ENCODE measurements around the gene ZNF618. TPM values are rescaled to one million over a fixed set of nuclear protein-coding genes. Genes with fewer than 3 reads are reported as not detected.

ZNF618 gene
- total RNA-seq, 2 experiments from 2014 or later, result not detected

- POLR2A ChIA-PET, result interaction anchor here (1.0 kb wide), 1 partner anchor 19 kb away, joined by 3 read pairs; no protein-coding TSS in a partner anchor
- H3K27ac ChIP-seq (ENCODE audit: low read depth, low read length, poor library complexity, severe bottlenecking), result no peak overlapping the region
Observed at GRCh38 chr9:114027159-114027862, 151.2 kb downstream of the ZNF618 start.

GRCh38 chr9:114027863-114028465 is 151.9 kb downstream of the ZNF618 start:
- ChIA-PET POLR2A (interaction anchor here (1.0 kb wide), 1 partner anchor 18 kb away, joined by 3 read pairs; no protein-coding TSS in a partner anchor), CTCF (ENCODE audit: unreplicated experiment) (interaction anchor here (0.6 kb wide), 1 partner anchor 74 kb away, joined by 10 read pairs; no protein-coding TSS in a partner anchor)
- intact Hi-C loops (cut with micrococcal nuclease; ENCODE audit: unreplicated experiment), result no loop called here
- no peaks in the 10 kb centered on the region for H3K79me2 ChIP-seq (ENCODE audit: insufficient read depth, low read depth, low read length)
- no peak overlapping the region for H3K27ac ChIP-seq (ENCODE audit: low read depth, low read length, poor library complexity, severe bottlenecking)
- H3K4me3 ChIP-seq (ENCODE audit: low read depth, low read length, poor library complexity, severe bottlenecking), result no peak overlapping the region
- no peak for DNase-seq (ENCODE audit: low spot score)
- BruUV-seq (replicated peaks), result no TSS peak
- TF ChIP-seq CTCF (conservative IDR thresholded peaks at IDR 0.05; ENCODE audit: low read length), result no peak
- no peaks in the 10 kb centered on the region for H3K4me1 ChIP-seq (ENCODE audit: insufficient read depth, low read length, poor library complexity, severe bottlenecking)
- H3K9me3 ChIP-seq (ENCODE audit: low read length), result peaks cover 6% of the 10 kb centered on the region; the same call in 1 of the 2 replicates
- H4K20me1 ChIP-seq (ENCODE audit: insufficient read depth, low read length), result no peaks in the 10 kb centered on the region
- no peaks in the 10 kb centered on the region for H3K9me2 ChIP-seq (ENCODE audit: insufficient read depth, low read length)
- no peak overlapping the region for H3K4me2 ChIP-seq (ENCODE audit: low read length)
- H3K36me3 ChIP-seq (ENCODE audit: insufficient read depth, low read length), result no peaks in the 10 kb centered on the region
- no peak overlapping the region for H2AFZ ChIP-seq (ENCODE audit: low read length)

More at GRCh38 chr9:114027159-114027862, 151.2 kb downstream of the ZNF618 start:
- no TSS peak for BruUV-seq (replicated peaks)
- no peaks in the 10 kb centered on the region for H3K9me2 ChIP-seq (ENCODE audit: insufficient read depth, low read length)
- no peak for TF ChIP-seq CTCF (conservative IDR thresholded peaks at IDR 0.05; ENCODE audit: low read length)
- TF ChIP-seq EZH2phosphoT487 (IDR thresholded peaks at IDR 0.05; ENCODE audit: borderline replicate concordance, low read depth, low read length), result no peak
- no peak overlapping the region for H3K4me2 ChIP-seq (ENCODE audit: low read length)
- CTCF ChIA-PET (ENCODE audit: unreplicated experiment), result interaction anchor here (0.6 kb wide), 1 partner anchor 73 kb away, joined by 10 read pairs; no protein-coding TSS in a partner anchor
- peaks cover 6% of the 10 kb centered on the region; the same call in 1 of the 2 replicates for H3K9me3 ChIP-seq (ENCODE audit: low read length)
- H3K36me3 ChIP-seq (ENCODE audit: insufficient read depth, low read length), result no peaks in the 10 kb centered on the region
- intact Hi-C loops (cut with micrococcal nuclease; ENCODE audit: unreplicated experiment), result no loop called here
- H2AFZ ChIP-seq (ENCODE audit: low read length), result no peak overlapping the region
- no peaks in the 10 kb centered on the region for H4K20me1 ChIP-seq (ENCODE audit: insufficient read depth, low read length)
- no peak overlapping the region for H3K4me3 ChIP-seq (ENCODE audit: low read depth, low read length, poor library complexity, severe bottlenecking)
- no peaks in the 10 kb centered on the region for H3K79me2 ChIP-seq (ENCODE audit: insufficient read depth, low read depth, low read length)
- no peak for DNase-seq (ENCODE audit: low spot score)
- no peaks in the 10 kb centered on the region for H3K4me1 ChIP-seq (ENCODE audit: insufficient read depth, low read length, poor library complexity, severe bottlenecking)

- TF ChIP-seq CTCF (conservative IDR thresholded peaks at IDR 0.05; ENCODE audit: low read length), result no peak
- TF ChIP-seq EZH2phosphoT487 (IDR thresholded peaks at IDR 0.05; ENCODE audit: borderline replicate concordance, low read depth, low read length), result no peak
- H3K27ac ChIP-seq (ENCODE audit: low read depth, low read length, poor library complexity, severe bottlenecking), result no peak overlapping the region
- H3K4me1 ChIP-seq (ENCODE audit: insufficient read depth, low read length, poor library complexity, severe bottlenecking), result no peaks in the 10 kb centered on the region
- peaks cover 2% of the 10 kb centered on the region; the same call in 1 of the 2 replicates for H3K9me3 ChIP-seq (ENCODE audit: low read length)
- ChIA-PET CTCF (ENCODE audit: unreplicated experiment) (no interaction called here), POLR2A (interaction anchor here (1.0 kb wide), 1 partner anchor 18 kb away, joined by 3 read pairs; no protein-coding TSS in a partner anchor)
- no peaks in the 10 kb centered on the region for H4K20me1 ChIP-seq (ENCODE audit: insufficient read depth, low read length)
- H3K4me2 ChIP-seq (ENCODE audit: low read length), result no peak overlapping the region
- DNase-seq (ENCODE audit: low spot score), result no peak
- H3K4me3 ChIP-seq (ENCODE audit: low read depth, low read length, poor library complexity, severe bottlenecking), result no peak overlapping the region
- H3K9me2 ChIP-seq (ENCODE audit: insufficient read depth, low read length), result no peaks in the 10 kb centered on the region
- no peaks in the 10 kb centered on the region for H3K36me3 ChIP-seq (ENCODE audit: insufficient read depth, low read length)
- no TSS peak for BruUV-seq (replicated peaks)
- intact Hi-C loops (cut with micrococcal nuclease; ENCODE audit: unreplicated experiment), result no loop called here
- no peak overlapping the region for H2AFZ ChIP-seq (ENCODE audit: low read length)
- H3K79me2 ChIP-seq (ENCODE audit: insufficient read depth, low read depth, low read length), result no peaks in the 10 kb centered on the region
Observed at GRCh38 chr9:114028646-114029045, 152.5 kb downstream of the ZNF618 start.
